ENCODE data around the gene IRX3.
"Not testable (repeated sequence)": the region's sequence is repeated elsewhere in the genome, so short reads cannot be mapped to it uniquely, and the experiment has no call there.

IRX3 gene

DNA sequence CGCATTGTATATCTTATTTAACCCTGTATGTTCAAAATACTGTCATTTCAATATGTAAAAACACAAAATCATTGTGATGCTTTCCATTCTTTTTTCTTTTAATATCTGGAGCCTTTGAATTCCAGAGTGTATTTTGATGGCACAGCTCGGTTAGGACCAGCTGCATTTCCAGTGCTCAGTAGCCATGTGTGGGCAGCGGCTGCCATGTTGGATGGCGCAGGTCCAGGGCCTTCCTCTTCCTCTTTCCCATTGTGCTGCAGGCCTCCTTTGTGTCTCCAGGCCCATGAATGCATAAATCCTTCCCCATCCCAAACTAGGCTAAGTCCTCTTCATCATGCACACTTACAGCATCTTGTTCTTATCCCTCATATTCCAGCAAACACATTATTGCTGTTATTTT lies 13.0 kb downstream of the IRX3 start:
- DNase-seq = no peak

DNA sequence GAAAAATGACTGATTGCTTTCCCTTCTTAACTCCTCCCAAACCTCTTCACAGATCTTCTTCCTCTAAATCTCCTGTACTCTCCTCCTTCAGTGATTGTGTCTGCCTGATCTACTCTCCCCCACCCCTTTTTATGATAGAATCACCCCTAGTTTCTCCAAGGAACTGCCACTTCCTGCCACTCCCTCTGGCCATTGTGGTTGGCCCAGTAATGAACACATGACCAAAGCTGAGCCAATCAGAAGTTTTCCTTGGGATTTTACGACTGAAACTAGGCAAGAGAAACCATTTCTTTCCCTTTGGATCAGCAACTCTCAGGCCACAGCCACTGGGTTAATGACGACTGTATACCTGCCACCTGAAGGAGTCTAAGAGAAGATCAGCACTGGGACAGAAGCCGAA lies 15.9 kb downstream of the IRX3 start:
- DNase-seq = no peak

DNA sequence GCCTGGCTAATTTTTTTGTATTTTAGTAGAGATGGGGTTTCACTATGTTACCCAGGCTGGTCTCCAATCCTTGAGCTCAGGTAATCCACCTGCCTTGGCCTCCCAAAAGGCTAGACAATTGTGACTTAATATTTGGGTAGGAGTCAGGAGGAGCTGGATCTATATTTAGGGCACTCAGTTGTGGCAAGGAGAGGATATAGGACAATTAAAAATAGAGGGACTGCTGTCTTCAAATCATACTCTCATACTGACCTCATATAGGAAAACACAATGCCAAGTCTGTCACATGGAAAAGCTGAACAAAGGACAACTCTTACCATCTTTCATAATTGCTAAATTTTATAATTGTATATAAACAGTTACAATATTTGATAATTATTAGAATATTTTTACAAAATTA lies 17.1 kb downstream of the IRX3 start:
- no peak for DNase-seq

DNA sequence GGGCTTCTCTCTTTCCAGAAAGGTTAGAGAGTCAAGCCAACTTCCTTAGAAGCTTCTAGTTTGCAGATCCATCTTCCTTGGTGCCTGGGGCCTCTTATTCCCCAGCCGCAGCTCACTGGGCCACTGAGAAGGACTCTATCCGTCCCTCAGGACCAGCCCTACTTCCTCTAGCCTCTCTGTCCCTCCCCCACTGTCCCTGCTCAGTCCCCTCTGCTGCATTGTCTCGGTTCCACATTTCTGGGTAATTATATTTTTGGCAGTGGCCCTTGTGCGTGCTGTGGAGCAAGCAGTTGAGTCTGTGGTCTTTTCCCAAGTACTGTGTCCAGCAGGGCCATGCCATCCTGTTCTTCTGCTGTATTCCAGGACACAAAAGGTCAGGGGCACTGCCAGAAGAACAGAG lies 17.8 kb downstream of the IRX3 start:
- no peak for DNase-seq

DNA sequence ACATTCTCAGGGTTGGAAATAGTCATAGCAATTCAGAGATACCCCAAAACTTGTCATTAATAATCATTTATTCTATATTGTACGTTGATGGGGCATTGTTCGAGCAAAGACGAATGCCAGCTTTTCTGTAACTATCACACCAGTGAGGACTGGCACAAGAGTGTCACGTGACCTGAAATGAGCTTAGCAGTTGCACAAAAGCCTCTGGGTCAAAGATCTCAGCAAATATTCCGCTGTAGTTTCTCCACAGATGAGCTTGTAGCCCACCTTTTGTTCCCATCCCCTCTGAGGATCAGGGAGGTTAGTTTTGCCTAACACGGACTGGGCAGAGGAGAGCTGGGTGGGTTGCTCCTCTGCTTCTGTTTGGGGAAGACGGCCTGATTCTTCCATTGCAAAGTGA lies 18.2 kb downstream of the IRX3 start:
- DNase-seq = no peak

DNA sequence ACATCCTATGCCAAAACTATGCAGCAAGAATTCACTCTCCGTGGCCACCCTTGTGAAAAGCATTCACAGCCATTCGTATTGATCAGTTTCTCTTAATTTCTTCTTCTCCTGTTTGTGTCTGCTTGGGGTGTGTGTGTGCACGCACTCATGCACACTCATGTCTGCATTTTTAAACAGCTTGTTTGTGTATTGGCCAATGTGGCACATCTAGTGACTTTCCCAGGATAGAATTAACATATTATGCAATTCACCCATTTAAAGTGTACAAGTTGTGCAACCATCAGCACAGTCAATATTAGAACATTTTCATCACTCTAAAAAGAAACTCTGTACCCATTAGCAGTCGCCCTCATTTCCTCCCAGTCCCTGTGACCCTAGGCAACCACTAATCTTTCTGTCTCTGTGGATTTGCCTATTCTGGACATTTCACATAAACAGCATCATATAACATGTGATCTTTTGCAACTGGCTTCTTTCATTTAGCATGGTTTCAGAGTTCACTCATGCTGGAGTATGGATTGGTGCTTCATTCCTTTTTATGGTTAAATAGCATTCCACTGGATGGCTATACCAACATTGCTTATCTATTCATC lies 20.1 kb downstream of the IRX3 start:
- no peak for DNase-seq

DNA sequence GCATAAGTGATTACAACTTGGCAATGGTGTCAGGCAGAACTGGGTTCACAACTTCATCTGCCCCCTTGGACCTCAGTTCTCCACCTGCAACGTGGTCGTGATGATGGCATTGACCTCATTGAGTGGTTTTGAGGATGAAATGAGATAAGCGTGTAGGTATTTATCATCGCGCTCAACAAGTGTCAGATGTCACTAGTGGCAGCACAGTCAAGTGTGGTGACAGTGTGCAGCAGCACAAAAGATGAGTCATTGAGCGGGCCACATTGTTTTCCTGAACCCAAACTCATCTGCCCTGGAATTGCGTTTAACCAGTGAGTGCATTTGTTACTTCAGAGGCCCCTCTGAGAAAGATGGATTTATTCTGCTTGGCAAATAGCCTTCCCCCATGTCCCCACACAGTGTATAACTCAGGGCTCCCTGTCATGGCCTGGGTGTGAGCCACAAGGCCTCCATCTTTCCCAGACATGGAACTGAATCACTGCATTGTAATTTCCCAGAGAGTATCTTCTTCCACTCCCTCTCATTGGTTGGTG lies 20.9 kb downstream of the IRX3 start:
- no peak for DNase-seq

DNA sequence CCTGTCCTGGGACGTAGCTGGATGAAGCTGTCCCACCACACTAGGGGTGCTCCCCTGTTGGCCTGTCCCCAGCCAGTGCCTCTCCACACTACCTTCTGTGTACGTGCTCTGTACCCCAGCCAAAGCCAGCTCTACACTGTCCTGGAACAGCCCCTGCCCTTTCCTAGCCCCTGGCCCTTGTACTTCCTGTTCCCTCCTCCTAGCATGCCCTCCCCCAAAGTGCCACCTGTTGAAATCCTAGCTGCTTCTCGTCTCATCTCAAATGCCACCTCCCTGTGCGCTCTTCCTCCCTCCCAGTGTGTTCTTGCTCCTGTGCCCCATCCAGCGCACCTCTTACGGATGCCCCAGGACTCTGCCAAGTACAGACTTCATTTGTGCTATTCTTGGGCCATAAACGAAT lies 33.5 kb downstream of the IRX3 start:
- no peak for DNase-seq

DNA sequence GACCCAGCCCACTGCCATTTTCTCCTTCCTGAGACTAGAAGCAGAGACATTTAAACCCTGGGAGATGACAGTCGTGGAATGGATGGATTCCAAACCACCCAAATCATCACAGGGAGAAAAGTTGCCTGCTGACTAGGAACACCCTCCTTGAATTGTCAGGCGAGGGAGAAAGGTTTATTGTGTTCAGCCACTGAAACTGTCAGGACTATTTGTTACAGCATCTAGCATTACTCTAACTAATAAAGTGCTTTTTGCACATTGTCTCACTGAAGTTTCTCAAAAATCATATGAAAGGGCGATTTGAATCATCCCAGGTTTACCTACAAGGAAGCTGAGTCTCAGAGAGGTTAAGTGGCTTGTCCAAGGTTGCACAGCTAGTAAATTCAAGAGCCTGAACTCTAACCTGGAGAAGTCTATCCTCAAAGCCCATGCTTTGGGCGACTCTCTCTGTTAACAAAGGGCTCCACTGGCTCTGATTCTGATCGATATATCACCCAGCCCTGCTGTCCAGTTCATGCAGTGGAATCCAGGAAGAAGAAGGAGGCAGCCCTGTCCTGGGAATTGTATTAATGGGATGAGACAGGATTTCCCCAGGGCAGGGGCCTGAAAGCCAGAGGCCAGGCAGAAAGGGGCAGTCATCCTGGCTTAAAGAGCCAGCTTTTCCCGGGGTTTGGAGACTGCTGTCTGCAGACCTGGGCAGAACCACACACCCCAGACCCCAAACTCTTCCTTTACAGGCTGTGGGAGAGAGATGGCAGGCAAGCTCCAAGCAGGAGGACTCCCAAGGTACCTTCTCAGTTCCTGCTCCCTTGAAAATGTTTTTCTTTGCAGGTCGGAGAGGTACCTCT lies 37.5 kb downstream of the IRX3 start:
- DNase-seq = no peak

DNA sequence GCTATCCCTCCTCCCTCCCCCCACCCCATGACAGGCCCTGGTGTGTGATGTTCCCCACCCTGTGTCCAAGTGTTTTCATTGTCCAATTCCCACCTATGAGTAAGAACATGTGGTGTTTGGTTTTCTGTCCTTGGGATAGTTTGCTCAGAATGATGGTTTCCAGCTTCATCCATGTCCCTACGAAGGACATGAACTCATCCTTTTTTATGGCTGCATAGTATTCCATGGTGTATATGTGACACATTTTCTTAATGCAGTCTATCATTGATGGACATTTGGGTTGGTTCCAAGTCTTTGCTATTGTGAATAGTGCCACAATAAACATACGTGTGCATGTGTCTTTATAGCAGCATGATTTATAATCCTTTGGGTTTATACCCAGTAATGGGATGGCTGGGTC lies 38.9 kb downstream of the IRX3 start:
- not testable (repeated sequence) for DNase-seq

DNA sequence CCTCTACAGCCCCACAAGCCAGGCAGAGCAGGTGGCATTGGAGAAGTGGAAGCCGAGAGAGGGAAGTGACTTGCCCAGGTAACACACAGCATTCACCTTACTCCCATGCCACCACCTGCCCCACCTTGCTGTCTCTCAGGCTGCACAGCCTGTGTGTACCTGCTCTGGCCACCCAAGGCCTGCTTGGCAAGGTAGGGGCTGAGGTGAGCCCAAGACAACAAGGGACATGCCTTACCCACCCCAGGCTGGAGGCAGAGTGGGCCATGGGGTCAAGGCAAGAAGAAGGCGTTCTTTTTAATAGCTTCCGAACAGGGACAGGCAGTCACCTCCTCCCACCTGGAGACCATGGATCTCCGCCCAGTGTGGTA lies 40.1 kb downstream of the IRX3 start:
- DNase-seq = no peak

DNA sequence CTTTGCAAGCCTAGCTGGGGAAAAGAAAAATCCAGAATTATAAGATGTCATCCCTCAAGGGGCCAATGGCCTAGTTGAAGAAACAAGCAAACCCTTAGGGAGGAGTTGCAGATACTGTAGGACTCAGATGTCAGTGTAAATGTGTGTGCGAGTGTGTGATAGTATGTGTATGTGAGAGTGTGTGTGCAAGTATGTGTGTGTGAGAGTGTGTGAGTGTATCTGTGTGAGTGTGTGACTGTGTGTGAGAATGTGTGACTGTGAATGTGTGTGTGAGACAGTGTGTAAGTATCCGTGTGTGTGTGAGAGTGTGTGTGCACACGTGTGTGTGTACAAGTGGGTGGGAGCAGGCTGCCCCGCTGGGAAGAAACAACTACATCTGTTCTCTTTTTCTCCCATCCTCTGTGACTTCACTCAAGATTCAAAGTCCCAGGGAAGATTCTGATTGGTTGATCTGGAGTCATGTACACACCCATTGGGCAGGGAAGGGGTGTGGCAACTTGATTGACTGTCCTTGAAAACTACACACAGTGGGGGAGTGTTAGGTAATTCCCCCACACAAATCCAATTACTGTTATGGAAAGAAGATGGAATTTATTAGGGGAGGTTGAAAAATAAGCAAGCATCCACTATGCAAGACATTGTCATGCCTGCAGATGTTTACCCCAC lies 40.7 kb downstream of the IRX3 start:
- no peak for DNase-seq

DNA sequence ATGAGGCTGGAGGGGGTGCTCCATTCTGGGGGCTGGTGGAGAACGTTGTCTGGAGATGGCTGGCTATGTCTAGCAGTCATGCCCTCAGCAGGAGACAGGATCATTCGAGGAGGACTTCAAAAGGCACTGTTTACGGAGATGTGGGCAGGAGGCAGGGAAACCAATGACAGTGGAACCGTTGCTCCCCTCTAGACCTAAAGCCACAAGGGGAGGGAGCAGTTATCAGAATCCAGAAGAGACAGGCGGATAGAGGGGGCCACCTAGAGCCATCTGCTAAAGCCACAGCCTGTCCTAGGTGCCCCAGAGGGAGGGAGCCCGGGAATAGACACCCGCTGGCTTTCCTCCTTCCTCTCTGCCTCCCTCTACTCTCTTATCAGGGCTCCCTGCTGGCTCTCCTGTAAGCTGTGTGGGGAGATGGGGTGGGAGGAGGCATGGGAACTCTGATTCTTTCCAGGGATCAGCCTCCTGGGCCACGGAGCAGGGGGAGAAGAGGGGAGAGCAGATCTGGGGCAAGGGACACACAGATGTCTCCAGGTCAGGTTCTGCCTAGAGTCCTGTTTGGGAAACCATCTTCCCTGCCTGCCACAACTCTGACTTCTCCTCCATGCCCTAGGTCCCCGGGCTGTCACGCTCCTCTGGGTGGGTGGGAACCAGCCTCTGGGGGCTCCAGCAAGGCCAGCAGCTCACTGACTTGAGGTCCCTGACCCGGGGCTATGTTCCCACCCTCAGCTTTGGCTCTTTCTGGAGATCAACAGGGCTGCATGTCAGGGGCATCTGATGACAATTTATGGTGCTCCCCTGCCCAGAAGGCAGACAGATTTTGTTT lies 42.3 kb downstream of the IRX3 start:
- DNase-seq = no peak

DNA sequence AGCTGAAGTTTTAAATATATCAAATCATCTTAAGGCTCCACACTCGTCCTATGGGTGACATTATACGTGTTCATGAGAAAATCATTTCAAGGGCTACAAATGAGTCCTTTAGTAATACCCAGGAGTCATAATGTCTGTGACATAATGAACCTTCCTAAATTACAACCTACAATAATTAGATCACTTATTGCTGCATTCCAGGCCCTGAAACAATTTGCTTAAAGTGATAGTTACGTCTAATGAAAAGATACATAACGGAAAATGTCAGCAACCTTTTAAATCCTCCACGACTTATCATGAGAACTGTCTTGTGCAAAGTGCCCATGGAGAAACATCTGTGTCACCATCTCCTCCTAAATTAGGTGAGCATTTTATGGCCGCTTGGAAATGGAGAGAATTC lies 43.4 kb downstream of the IRX3 start:
- DNase-seq = no peak

DNA sequence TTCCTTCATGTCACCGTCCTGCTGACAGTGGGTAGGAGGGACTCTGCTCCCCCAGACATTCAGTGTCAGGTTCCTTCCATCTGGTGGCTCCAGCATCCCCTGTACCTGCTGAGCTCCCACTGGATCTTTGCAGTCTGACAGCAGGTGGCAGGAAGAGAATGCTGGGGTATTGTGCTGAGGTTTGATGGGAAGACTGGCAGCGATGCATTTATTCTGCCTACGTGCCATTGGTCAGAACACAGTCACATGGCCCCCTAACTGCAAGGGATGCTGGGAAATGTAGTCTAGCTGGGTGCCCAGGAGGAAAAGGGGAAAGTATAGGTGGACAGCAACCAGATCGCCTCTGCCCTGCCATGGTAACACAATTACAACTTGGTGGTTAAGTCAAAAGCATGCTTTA lies 44.4 kb downstream of the IRX3 start:
- DNase-seq = no peak

DNA sequence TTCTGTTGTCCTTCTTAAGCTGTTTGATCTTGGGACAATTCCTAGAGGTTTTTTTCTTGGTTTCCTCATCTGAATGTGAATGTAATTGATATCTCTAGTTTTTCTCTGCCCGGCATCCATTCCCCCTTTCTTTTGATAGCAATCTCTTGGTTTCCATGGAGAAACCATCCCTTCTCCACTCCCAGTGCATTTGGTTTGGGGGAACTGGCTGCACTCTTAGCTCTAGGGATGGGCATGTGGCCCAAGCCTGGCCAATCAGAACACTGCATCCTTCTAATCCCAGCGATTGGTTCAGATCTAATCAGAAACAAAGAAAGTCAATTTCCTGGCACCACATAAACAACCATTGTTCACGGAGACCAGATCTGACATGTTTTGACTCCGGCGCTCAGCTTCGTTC lies 45.1 kb downstream of the IRX3 start:
- no peak for DNase-seq

DNA sequence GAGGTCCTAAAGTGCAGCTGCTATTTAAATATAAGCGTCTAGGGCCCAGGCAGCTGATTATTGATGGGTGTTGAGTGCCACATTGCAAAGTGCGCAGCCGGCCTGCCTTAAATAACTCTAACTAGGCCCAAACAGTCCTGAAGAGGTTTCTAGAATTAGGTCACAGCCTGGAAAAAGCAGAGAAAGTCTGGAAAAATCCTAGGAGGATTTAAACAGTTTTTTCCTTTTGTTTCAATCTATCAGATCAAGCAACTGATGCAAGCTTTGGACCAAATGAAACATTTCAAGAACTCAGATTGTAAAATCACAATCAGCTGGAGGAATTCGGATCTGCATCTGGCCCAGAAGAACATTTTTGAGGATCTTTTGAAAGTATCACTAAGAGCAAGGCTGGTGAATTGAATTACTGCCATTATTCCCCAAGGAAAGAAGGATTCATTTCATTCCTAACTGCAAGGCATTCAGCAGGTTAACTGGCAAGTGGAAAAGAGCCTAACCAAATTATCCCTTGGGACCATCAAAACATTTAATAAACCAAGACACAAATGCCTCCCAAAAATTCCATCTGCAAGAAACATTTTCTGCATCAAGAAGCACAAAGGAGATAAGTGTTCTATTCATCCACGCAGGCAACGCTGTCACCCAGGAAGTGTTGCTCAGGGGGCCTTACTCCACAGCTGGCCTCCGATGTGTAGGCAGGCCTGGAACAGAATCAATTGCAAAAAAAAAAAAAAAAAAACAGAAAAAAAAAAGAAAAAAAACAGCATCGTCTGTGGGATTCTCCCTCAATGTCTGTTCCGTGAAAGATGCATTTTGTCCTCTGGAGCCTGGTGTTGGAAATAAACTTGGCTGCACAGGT lies 46.1 kb downstream of the IRX3 start:
- no peak for DNase-seq

DNA sequence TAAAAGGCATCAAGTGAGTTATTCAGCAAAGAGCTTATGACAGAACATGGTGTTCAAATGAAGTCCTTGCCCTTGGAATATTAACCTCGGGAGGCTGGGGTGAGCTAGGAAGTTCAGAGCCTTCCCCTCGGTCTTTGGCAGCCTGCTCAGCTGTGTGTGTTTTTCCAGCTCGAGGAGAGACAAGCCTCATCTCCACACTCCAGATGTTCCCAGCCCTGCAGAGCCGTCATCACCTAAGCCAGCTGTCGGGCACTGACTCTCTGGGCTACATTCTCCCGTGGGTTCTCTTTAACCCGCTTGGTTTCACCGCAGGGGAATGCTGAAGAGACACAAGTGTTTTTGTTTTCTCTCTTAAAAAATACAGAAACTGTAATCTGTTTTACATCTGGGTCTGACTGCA lies 47.1 kb downstream of the IRX3 start:
- no peak for DNase-seq

DNA sequence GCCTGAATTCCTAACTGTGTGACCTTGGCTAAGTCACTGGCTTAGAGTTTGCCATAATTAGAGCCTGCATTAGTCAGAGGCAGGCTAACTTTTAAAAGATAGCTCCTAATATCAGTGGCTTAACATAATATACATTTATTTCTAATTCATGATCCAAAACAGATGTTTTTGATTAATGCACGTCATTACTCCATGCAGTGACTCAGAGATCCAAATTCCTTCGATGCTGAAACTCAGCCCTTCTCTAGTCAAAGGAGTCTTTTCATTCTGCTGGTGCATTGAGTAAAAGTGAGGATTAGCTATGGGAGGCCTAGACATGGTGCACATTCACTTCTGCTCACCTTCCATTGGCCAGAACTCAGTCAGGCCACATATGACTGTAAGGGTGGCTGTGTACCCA lies 49.8 kb downstream of the IRX3 start:
- DNase-seq = no peak

DNA sequence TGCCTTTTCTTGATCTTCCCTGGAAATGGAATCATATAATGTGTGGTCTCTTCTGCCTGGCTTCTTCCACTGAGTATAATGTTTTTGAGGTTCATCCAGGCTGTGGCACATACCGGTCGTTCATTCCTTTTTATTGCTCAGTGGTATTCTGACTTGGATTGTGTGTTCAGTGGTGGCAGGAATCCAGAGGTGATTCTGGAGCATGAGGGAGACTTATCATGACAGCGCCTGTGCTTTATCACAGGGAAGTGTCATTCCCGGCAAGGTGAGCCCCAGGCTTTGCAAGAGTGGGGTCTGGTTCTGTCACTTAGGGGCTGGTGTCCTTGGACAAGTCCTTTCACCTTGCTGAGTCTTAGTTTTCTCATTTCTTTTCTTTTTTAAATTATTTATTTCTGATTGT lies 53.0 kb downstream of the IRX3 start:
- DNase-seq = no peak
